MM.1S (cell line): ENCODE results near the gene GAB2.
A peak's percentile ranks its signal among the peaks of the same experiment; 100 is the strongest.

Experiments
- DNase-seq: peaks from one replicate; pipeline ENCODE4 v3.0.0-alpha.2; 2015
- H2AFZ ChIP-seq: fragments of 300-600 bp; sonication (generic); 2 replicates; pipeline ENCODE4 v1.6.0; 2016; ENCODE audit warnings: antibody characterized with exemption, low read length
- H3F3A ChIP-seq: fragments of 300-600 bp; sonication (generic); 2 replicates; pipeline ENCODE4 v1.6.1; 2016; ENCODE audit warnings: mild to moderate bottlenecking, antibody characterized with exemption, low read length, moderate library complexity, mixed read lengths; ENCODE audit not compliant: insufficient read depth
- H3K27ac ChIP-seq: fragments of 300-600 bp; sonication (generic); 2 replicates; pipeline ENCODE4 v1.5.1; 2016; ENCODE audit warnings: mild to moderate bottlenecking, low read length
- H3K27me3 ChIP-seq: fragments of 300-600 bp; sonication (generic); replicated peaks from 2 replicates; pipeline ENCODE4 v1.6.0; 2016; ENCODE audit warnings: low read length; ENCODE audit not compliant: insufficient read depth
- H3K36me3 ChIP-seq: fragments of 300-600 bp; sonication (generic); replicated peaks from 2 replicates; pipeline ENCODE4 v1.6.1; 2016; ENCODE audit warnings: mild to moderate bottlenecking, low read length, mixed read lengths; ENCODE audit not compliant: insufficient read depth
- H3K4me1 ChIP-seq: fragments of 300-600 bp; sonication (generic); 2 replicates; pipeline ENCODE4 v1.6.1; 2016; ENCODE audit warnings: low read length, mixed read lengths
- H3K4me2 ChIP-seq: fragments of 300-600 bp; sonication (generic); 2 replicates; pipeline ENCODE4 v1.6.0; 2016; ENCODE audit warnings: low read depth, low read length
- H3K4me3 ChIP-seq: fragments of 300-600 bp; sonication (generic); 2 replicates; pipeline ENCODE4 v1.5.1; 2016; ENCODE audit warnings: low read length, mixed read lengths
- H3K79me2 ChIP-seq: fragments of 300-600 bp; sonication (generic); 2 replicates; pipeline ENCODE4 v1.6.1; 2016; ENCODE audit warnings: mixed run types, low read length, mixed read lengths
- H3K9ac ChIP-seq: fragments of 300-600 bp; sonication (generic); 2 replicates; pipeline ENCODE4 v1.6.1; 2016; ENCODE audit warnings: low read length, mixed read lengths
- H3K9me2 ChIP-seq: fragments of 300-600 bp; sonication (generic); replicated peaks from 2 replicates; pipeline ENCODE4 v1.6.1; 2016; ENCODE audit warnings: mild to moderate bottlenecking, low read length, mixed read lengths; ENCODE audit not compliant: insufficient read depth
- H3K9me3 ChIP-seq: fragments of 300-600 bp; sonication (generic); replicated peaks from 2 replicates; pipeline ENCODE4 v1.6.1; 2016; ENCODE audit warnings: mild to moderate bottlenecking, low read length, mixed read lengths; ENCODE audit not compliant: insufficient read depth
- H4K20me1 ChIP-seq: fragments of 300-600 bp; sonication (generic); 2 replicates; pipeline ENCODE4 v1.6.1; 2016; ENCODE audit warnings: mild to moderate bottlenecking, low read length, moderate library complexity, mixed read lengths; ENCODE audit not compliant: insufficient read depth
- EZH2 ChIP-seq: fragments of 300-600 bp; sonication (generic); optimal IDR thresholded peaks from 2 replicates; pipeline ENCODE3; 2017; ENCODE audit warnings: low read depth, mild to moderate bottlenecking, antibody characterized with exemption, low read length, mixed read lengths
- EZH2phosphoT487 ChIP-seq: fragments of 300-600 bp; sonication (generic); IDR thresholded peaks from 2 replicates; pipeline ENCODE4 v1.6.1; 2018; ENCODE audit warnings: antibody characterized with exemption, low read length
- TF ChIP-seq, protein P1 (sequence below): fragments of 300-600 bp; sonication (generic); IDR thresholded peaks from 2 replicates; pipeline ENCODE4 v1.5.1; 2016; ENCODE audit warnings: antibody characterized with exemption, low read length, mixed read lengths

Gene GAB2

DNA sequence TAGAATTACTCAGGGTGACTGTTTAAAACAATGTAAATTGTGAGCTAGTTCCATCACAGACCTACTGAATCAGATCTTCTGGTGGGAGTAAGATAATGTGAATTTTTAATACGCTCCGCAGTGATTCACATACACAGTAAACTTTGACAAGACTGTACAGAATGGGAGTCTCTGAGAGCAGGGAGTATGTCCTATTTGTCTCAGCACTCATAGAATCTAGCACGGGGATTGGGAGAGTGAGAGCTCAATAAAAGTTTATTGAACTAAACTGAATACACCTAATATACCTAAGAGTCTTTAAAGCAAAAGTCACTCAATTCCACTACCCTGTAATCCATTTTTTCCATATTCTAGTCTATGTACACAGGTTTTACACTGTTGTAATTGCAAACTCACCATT is 11.2 kb upstream of the GAB2 start:
- TF ChIP-seq EZH2phosphoT487 (no peak), EZH2 (no peak)
- TF ChIP-seq, protein P1, sequence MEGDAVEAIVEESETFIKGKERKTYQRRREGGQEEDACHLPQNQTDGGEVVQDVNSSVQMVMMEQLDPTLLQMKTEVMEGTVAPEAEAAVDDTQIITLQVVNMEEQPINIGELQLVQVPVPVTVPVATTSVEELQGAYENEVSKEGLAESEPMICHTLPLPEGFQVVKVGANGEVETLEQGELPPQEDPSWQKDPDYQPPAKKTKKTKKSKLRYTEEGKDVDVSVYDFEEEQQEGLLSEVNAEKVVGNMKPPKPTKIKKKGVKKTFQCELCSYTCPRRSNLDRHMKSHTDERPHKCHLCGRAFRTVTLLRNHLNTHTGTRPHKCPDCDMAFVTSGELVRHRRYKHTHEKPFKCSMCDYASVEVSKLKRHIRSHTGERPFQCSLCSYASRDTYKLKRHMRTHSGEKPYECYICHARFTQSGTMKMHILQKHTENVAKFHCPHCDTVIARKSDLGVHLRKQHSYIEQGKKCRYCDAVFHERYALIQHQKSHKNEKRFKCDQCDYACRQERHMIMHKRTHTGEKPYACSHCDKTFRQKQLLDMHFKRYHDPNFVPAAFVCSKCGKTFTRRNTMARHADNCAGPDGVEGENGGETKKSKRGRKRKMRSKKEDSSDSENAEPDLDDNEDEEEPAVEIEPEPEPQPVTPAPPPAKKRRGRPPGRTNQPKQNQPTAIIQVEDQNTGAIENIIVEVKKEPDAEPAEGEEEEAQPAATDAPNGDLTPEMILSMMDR = no peak
- H3K27ac ChIP-seq = peak overlapping the region; percentile 76; the same call in 1 of the 2 replicates

GRCh38 chr11:78428266-78428636 is 10.6 kb upstream of the GAB2 start:
- H3K9me3 ChIP-seq = no peaks in the 10 kb centered on the region
- DNase-seq = no peak
- no peaks in the 10 kb centered on the region for H3K36me3 ChIP-seq
- peak overlapping the region; percentile 49 for H3K4me3 ChIP-seq
- no peaks in the 10 kb centered on the region for H4K20me1 ChIP-seq
- no peaks in the 10 kb centered on the region for H3K9me2 ChIP-seq
- H3K9ac ChIP-seq = peak overlapping the region; percentile 43
- peaks cover 57% of the 10 kb centered on the region for H3K4me1 ChIP-seq
- H3K27ac ChIP-seq = peak overlapping the region; percentile 76; the same call in 1 of the 2 replicates
- no peaks in the 10 kb centered on the region for H3K79me2 ChIP-seq
- no peaks in the 10 kb centered on the region for H3K27me3 ChIP-seq
- H3F3A ChIP-seq = peaks cover 32% of the 10 kb centered on the region
- peak overlapping the region; percentile 64; the same call in 1 of the 2 replicates for H2AFZ ChIP-seq
- no peak for TF ChIP-seq EZH2
- TF ChIP-seq, protein P1 = no peak
- TF ChIP-seq EZH2phosphoT487 = no peak
- peak overlapping the region; percentile 77 for H3K4me2 ChIP-seq

More for the DNA sequence above, 11.2 kb upstream of the GAB2 start:
- Histone ChIP-seq H3K27me3 (no peaks in the 10 kb centered on the region), H3F3A (peaks cover 32% of the 10 kb centered on the region), H4K20me1 (no peaks in the 10 kb centered on the region), H3K4me2 (peak overlapping the region; percentile 77; the same call in 1 of the 2 replicates), H3K9ac (no peak overlapping the region), H3K9me2 (no peaks in the 10 kb centered on the region), H3K9me3 (no peaks in the 10 kb centered on the region), H3K36me3 (no peaks in the 10 kb centered on the region), H3K79me2 (no peaks in the 10 kb centered on the region), H2AFZ (no peak overlapping the region), H3K4me1 (peaks cover 57% of the 10 kb centered on the region), H3K4me3 (no peak overlapping the region)
- DNase-seq = no peak

DNA sequence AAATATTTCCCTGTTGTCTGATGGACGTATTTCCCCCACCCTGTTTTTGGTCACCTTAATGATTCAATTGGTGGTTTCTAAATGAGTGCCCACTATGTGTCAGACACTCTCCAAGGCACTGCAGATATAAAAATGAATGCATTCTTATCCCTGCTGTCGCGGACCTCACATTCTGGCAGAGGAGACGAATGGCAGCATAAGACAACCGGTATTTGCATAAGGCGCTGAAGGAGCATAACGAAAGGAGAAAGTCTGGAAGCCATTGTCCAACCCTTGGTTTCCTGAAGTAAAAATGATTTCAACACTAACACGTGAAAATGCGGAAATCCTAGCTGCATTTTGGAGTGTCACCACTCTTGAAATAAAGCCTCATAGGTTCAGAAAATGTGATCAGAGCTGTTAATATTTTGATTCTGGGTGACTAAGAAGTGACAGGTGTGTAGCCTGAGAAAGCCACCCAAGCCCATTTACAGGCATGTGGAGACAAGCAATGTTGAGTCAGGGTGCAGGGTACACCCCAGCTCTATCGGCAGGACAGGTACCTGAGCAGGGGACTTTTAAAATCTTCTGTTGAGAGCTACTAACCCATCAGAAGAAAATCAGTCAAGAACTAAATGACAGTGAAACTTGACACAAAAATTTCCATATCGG is 10.1 kb upstream of the GAB2 start:
- H2AFZ ChIP-seq = peak overlapping the region; percentile 64
- TF ChIP-seq, protein P1 = no peak
- TF ChIP-seq EZH2phosphoT487 (no peak), EZH2 (no peak)
- H3K4me3 ChIP-seq = peak overlapping the region; percentile 49
- H3K4me2 ChIP-seq = peak overlapping the region; percentile 77
- no peaks in the 10 kb centered on the region for H3K79me2 ChIP-seq
- no peaks in the 10 kb centered on the region for H3K9me3 ChIP-seq
- H3K4me1 ChIP-seq = peaks cover 57% of the 10 kb centered on the region
- H4K20me1 ChIP-seq = no peaks in the 10 kb centered on the region
- H3K27me3 ChIP-seq = no peaks in the 10 kb centered on the region
- no peaks in the 10 kb centered on the region for H3K9me2 ChIP-seq
- H3K9ac ChIP-seq = peak overlapping the region; percentile 43
- H3F3A ChIP-seq = peaks cover 32% of the 10 kb centered on the region
- peak; percentile 35 for DNase-seq
- peak overlapping the region; percentile 76 for H3K27ac ChIP-seq
- H3K36me3 ChIP-seq = no peaks in the 10 kb centered on the region
